ENCODE data around the gene RIPOR3.

- TF ChIP-seq CTCF (IDR thresholded peaks at IDR 0.05; ENCODE audit: low read depth, low read length) (no peak), EZH2phosphoT487 (IDR thresholded peaks at IDR 0.05; ENCODE audit: low read depth) (no peak)
These were observed 19.9 kb upstream of the RIPOR3 start for GRCh38 chr20:50711113-50711825.

Measured in OCI-LY3 (cell line).